Keratinocyte (primary cell): ENCODE measurements around the gene ASIC2.

ENCODE experiments used
- EZH2 ChIP-seq: IDR thresholded peaks from one replicate; pipeline ENCODE4 v1.6.1; 2012; ENCODE audit warnings: inconsistent platforms, mild to moderate bottlenecking, low read length, moderate library complexity
- TF ChIP-seq, protein P1 (sequence below), 3 experiments: IDR thresholded peaks in 1 of 3; conservative IDR thresholded peaks in 1 of 3; optimal IDR thresholded peaks in 1 of 3; 2 replicates in 2 of 3; 3 replicates in 1 of 3; pipeline versions ENCODE3 to v1.5.1; 2011; ENCODE audit warnings: low read length in 3 of 3, mild to moderate bottlenecking in 3 of 3, moderate library complexity in 2 of 3, control low read depth in 1 of 3, inconsistent platforms in 1 of 3; ENCODE audit not compliant: insufficient read depth in 2 of 3; ENCODE audit errors: extremely low read depth in 1 of 3

GRCh38 chr17:33127706-33128105 is 165.4 kb downstream of the ASIC2 start:
- TF ChIP-seq, protein P1, sequence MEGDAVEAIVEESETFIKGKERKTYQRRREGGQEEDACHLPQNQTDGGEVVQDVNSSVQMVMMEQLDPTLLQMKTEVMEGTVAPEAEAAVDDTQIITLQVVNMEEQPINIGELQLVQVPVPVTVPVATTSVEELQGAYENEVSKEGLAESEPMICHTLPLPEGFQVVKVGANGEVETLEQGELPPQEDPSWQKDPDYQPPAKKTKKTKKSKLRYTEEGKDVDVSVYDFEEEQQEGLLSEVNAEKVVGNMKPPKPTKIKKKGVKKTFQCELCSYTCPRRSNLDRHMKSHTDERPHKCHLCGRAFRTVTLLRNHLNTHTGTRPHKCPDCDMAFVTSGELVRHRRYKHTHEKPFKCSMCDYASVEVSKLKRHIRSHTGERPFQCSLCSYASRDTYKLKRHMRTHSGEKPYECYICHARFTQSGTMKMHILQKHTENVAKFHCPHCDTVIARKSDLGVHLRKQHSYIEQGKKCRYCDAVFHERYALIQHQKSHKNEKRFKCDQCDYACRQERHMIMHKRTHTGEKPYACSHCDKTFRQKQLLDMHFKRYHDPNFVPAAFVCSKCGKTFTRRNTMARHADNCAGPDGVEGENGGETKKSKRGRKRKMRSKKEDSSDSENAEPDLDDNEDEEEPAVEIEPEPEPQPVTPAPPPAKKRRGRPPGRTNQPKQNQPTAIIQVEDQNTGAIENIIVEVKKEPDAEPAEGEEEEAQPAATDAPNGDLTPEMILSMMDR (optimal IDR thresholded peaks at IDR 0.05 in 1 of 3, IDR thresholded peaks at IDR 0.05 in 1 of 3, conservative IDR thresholded peaks at IDR 0.05 in 1 of 3; ENCODE audit: extremely low read depth in 1 of 3, insufficient read depth in 2 of 3, low read length in 3 of 3) = no peak
- no peak for TF ChIP-seq EZH2
